ENCODE data around the gene SLC2A9.

Gene SLC2A9

DNA sequence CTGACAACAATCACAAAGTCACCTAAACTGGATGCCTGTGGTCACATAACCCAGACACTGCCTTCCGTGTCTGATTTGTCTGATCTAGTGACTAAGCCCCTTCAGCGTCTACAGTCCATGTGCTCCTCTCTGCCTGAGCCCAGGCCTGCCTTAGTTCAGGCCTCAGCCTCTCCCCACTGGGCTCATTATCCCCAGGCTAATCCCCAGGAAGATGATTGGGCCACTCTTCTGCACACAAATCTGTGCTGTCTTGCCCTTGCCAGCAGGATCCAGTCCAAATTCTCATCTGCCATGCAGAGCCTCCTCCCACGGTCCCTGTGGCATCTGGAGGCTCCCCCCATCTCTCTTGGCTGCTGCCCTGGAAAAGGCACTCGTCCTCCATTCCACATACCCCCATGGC lies 96.5 kb downstream of the SLC2A9 start:
- no peaks in the 10 kb centered on the region for H3K36me3 ChIP-seq (ENCODE audit: insufficient read depth, insufficient read length, low read length)
- H3K4me3 ChIP-seq (ENCODE audit: insufficient read length, low read depth): no peak overlapping the region
- no peak for DNase-seq (ENCODE audit: low read depth, low spot score)
- no peaks in the 10 kb centered on the region for H3K4me1 ChIP-seq (ENCODE audit: insufficient read depth, insufficient read length)
- H3K9ac ChIP-seq (ENCODE audit: insufficient read length, low read depth): no peak overlapping the region
- no peaks in the 10 kb centered on the region for H3K9me3 ChIP-seq (ENCODE audit: insufficient read depth, low read length)
- TF ChIP-seq ZNF274 (IDR thresholded peaks at IDR 0.05; ENCODE audit: low read depth, low read length): no peak
- TF ChIP-seq YY1 (IDR thresholded peaks at IDR 0.05; ENCODE audit: insufficient read depth, insufficient read length): no peak
- no peak for TF ChIP-seq SUZ12 (IDR thresholded peaks at IDR 0.05; ENCODE audit: extremely low read depth, insufficient read depth, insufficient read length)
- H3K27me3 ChIP-seq (ENCODE audit: insufficient read depth, insufficient read length): no peaks in the 10 kb centered on the region

DNA sequence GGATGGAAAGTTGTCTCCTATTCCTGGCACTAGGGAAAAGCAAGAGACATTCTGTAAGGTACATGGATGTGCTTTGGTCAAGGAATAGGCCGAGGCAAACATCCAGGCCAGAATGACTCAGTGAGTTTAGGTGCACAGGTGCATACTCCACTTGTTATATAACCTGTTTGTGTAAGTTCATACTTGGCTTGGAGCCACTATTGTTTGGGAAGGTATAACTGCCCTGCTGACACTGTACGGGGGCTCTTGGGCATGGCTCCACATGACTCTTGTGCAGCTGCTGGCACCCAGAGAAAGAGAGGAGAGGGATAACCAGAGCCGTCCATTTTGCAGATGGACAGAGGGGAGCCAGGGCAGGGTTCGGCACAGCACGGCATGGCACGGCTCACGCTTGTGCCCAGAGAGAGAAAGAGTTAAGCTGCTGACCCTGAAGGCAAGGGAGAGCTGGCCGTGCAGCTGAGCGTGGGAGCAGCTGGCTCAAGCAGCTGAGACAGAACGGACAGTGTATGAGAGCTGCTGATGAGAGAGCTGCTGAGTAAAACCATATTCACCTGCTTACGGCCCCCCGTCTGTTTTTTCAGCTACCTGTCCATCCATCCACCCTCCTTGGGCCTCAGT lies 98.0 kb downstream of the SLC2A9 start:
- no peaks in the 10 kb centered on the region for H3K36me3 ChIP-seq (ENCODE audit: insufficient read depth, insufficient read length, low read length)
- TF ChIP-seq SUZ12 (IDR thresholded peaks at IDR 0.05; ENCODE audit: extremely low read depth, insufficient read depth, insufficient read length): no peak
- no peak for TF ChIP-seq YY1 (IDR thresholded peaks at IDR 0.05; ENCODE audit: insufficient read depth, insufficient read length)
- TF ChIP-seq ZNF274 (IDR thresholded peaks at IDR 0.05; ENCODE audit: low read depth, low read length): no peak
- no peak for DNase-seq (ENCODE audit: low read depth, low spot score)
- no peaks in the 10 kb centered on the region for H3K27me3 ChIP-seq (ENCODE audit: insufficient read depth, insufficient read length)
- H3K9ac ChIP-seq (ENCODE audit: insufficient read length, low read depth): no peak overlapping the region
- peaks cover 5% of the 10 kb centered on the region for H3K4me1 ChIP-seq (ENCODE audit: insufficient read depth, insufficient read length)
- H3K9me3 ChIP-seq (ENCODE audit: insufficient read depth, low read length): no peaks in the 10 kb centered on the region
- H3K4me3 ChIP-seq (ENCODE audit: insufficient read length, low read depth): no peak overlapping the region

DNA sequence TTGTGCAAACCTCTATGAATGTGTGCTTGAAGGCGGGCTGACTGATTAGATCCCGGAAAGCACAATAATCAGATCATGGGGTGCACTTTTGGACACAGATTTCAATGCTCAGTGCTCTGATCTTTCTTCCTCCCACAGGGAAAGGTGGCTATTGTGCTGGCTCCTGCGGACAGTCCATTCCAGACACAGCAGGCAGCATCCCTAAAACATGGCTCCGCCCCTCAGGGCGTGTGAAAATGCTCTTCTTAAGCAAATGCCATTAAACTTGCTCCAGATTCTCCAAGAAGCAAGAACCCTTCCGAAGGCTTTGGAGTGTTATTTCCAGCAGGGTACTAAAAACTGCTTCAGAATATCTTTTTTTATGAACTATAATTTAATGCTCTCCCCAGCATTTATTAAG lies 100.0 kb downstream of the SLC2A9 start:
- Histone ChIP-seq H3K9me3 (ENCODE audit: insufficient read depth, low read length) (no peaks in the 10 kb centered on the region), H3K9ac (ENCODE audit: insufficient read length, low read depth) (no peak overlapping the region), H3K4me3 (ENCODE audit: insufficient read length, low read depth) (no peak overlapping the region), H3K36me3 (ENCODE audit: insufficient read depth, insufficient read length, low read length) (no peaks in the 10 kb centered on the region), H3K27me3 (ENCODE audit: insufficient read depth, insufficient read length) (no peaks in the 10 kb centered on the region), H3K4me1 (ENCODE audit: insufficient read depth, insufficient read length) (peaks cover 5% of the 10 kb centered on the region)
- peak; percentile 76 for DNase-seq (ENCODE audit: low read depth, low spot score)
- TF ChIP-seq SUZ12 (IDR thresholded peaks at IDR 0.05; ENCODE audit: extremely low read depth, insufficient read depth, insufficient read length) (no peak), ZNF274 (IDR thresholded peaks at IDR 0.05; ENCODE audit: low read depth, low read length) (no peak), YY1 (IDR thresholded peaks at IDR 0.05; ENCODE audit: insufficient read depth, insufficient read length) (no peak)

DNA sequence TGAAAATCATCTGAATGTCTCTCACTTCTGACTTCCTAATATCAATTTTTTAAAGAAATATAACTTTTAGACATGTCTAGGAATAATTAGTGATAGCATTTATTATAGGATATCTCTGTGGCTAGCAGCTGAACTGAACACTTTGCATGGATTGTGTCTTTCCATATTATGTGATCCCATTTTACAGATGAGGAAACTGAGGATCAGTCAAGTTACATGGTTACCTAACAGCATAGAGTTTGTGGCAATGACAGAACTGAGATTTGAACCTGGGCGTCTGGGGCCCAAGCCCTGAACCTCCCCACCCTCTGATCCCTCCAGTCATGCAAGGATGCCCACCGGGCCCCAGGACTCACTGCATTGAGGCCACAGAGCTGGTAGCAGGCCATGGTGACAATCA lies 101.3 kb downstream of the SLC2A9 start:
- no peak overlapping the region for H3K4me3 ChIP-seq (ENCODE audit: insufficient read length, low read depth)
- H3K9ac ChIP-seq (ENCODE audit: insufficient read length, low read depth): no peak overlapping the region
- H3K4me1 ChIP-seq (ENCODE audit: insufficient read depth, insufficient read length): peaks cover 5% of the 10 kb centered on the region
- no peaks in the 10 kb centered on the region for H3K9me3 ChIP-seq (ENCODE audit: insufficient read depth, low read length)
- TF ChIP-seq ZNF274 (IDR thresholded peaks at IDR 0.05; ENCODE audit: low read depth, low read length): no peak
- TF ChIP-seq YY1 (IDR thresholded peaks at IDR 0.05; ENCODE audit: insufficient read depth, insufficient read length): no peak
- no peaks in the 10 kb centered on the region for H3K27me3 ChIP-seq (ENCODE audit: insufficient read depth, insufficient read length)
- DNase-seq (ENCODE audit: low read depth, low spot score): no peak
- H3K36me3 ChIP-seq (ENCODE audit: insufficient read depth, insufficient read length, low read length): no peaks in the 10 kb centered on the region

DNA sequence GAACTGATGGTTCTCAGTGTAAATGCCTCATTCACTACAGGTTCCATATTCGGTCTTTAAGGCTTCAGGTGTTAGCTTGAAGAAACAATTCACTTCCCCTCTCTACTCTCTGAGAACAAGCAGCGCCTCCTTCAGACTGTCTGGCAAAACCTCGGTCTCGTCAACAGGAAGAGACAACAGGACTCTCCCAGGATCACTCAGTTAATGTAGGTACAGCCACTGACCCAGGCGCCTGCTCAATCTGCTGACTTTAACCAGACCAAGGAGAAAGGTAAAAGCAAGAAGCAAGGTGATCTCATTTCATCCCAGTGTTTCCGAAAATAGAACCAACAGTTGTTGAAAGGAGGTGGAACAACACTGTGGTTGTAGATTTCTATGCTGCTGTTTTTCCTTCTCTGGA lies 102.2 kb downstream of the SLC2A9 start:
- TF ChIP-seq SUZ12 (IDR thresholded peaks at IDR 0.05; ENCODE audit: extremely low read depth, insufficient read depth, insufficient read length): no peak
- no peak for TF ChIP-seq ZNF274 (IDR thresholded peaks at IDR 0.05; ENCODE audit: low read depth, low read length)
- no peak for TF ChIP-seq YY1 (IDR thresholded peaks at IDR 0.05; ENCODE audit: insufficient read depth, insufficient read length)
- Histone ChIP-seq H3K9me3 (ENCODE audit: insufficient read depth, low read length) (no peaks in the 10 kb centered on the region), H3K4me3 (ENCODE audit: insufficient read length, low read depth) (no peak overlapping the region), H3K9ac (ENCODE audit: insufficient read length, low read depth) (no peak overlapping the region), H3K4me1 (ENCODE audit: insufficient read depth, insufficient read length) (peaks cover 5% of the 10 kb centered on the region), H3K27me3 (ENCODE audit: insufficient read depth, insufficient read length) (no peaks in the 10 kb centered on the region), H3K36me3 (ENCODE audit: insufficient read depth, insufficient read length, low read length) (no peaks in the 10 kb centered on the region)
- DNase-seq (ENCODE audit: low read depth, low spot score): peak; percentile 27

DNA sequence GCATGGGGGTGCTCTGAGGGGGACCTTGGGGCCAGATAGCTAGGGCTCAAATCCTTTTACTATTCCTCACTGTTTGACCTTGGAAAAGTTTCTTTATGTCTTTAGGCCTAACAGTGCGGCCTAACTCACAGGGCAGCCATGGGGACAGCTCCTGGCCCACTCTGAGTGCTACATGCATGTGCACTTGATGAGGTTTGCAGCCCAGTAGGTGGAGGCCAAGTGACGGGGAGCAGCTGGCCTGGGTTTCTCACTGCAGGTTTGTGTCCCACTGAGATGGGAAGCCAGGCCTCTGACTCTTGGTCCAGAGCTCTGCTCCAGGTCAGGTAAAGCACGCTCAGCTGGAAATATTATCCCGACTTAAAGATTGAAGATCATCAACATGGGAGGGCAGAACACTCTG lies 102.8 kb downstream of the SLC2A9 start:
- TF ChIP-seq YY1 (IDR thresholded peaks at IDR 0.05; ENCODE audit: insufficient read depth, insufficient read length) (no peak), SUZ12 (IDR thresholded peaks at IDR 0.05; ENCODE audit: extremely low read depth, insufficient read depth, insufficient read length) (no peak), ZNF274 (IDR thresholded peaks at IDR 0.05; ENCODE audit: low read depth, low read length) (no peak)
- Histone ChIP-seq H3K4me3 (ENCODE audit: insufficient read length, low read depth) (no peak overlapping the region), H3K9me3 (ENCODE audit: insufficient read depth, low read length) (no peaks in the 10 kb centered on the region), H3K9ac (ENCODE audit: insufficient read length, low read depth) (no peak overlapping the region), H3K4me1 (ENCODE audit: insufficient read depth, insufficient read length) (peaks cover 5% of the 10 kb centered on the region), H3K27me3 (ENCODE audit: insufficient read depth, insufficient read length) (no peaks in the 10 kb centered on the region), H3K36me3 (ENCODE audit: insufficient read depth, insufficient read length, low read length) (no peaks in the 10 kb centered on the region)
- no peak for DNase-seq (ENCODE audit: low read depth, low spot score)

DNA sequence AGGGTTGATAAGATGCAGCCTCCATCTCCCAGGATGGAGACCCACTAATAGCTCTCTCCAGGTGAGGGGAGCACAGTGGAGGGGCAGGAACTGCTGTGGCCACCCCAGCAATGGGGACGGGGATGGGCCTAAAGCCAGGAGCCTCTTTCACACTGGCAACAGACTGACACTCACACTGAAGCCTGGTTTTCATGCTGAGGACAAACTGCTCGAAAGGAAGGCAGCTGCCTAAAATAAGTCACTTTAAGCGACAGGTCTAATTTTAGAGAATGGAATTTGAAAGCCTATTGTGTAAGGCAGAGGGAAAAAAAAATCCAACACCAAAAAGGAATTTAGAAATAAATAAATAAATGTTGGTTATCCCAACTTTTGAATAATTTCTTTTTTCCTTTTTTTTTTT lies 104.4 kb downstream of the SLC2A9 start:
- Histone ChIP-seq H3K4me3 (ENCODE audit: insufficient read length, low read depth) (no peak overlapping the region), H3K9me3 (ENCODE audit: insufficient read depth, low read length) (no peaks in the 10 kb centered on the region), H3K36me3 (ENCODE audit: insufficient read depth, insufficient read length, low read length) (no peaks in the 10 kb centered on the region), H3K9ac (ENCODE audit: insufficient read length, low read depth) (no peak overlapping the region), H3K27me3 (ENCODE audit: insufficient read depth, insufficient read length) (no peaks in the 10 kb centered on the region), H3K4me1 (ENCODE audit: insufficient read depth, insufficient read length) (peaks cover 5% of the 10 kb centered on the region)
- no peak for DNase-seq (ENCODE audit: low read depth, low spot score)
- TF ChIP-seq SUZ12 (IDR thresholded peaks at IDR 0.05; ENCODE audit: extremely low read depth, insufficient read depth, insufficient read length) (no peak), YY1 (IDR thresholded peaks at IDR 0.05; ENCODE audit: insufficient read depth, insufficient read length) (no peak), ZNF274 (IDR thresholded peaks at IDR 0.05; ENCODE audit: low read depth, low read length) (no peak)

All from NT2/D1 (cell line).